Activated CD4-positive, alpha-beta T cell treated with anti-CD3 and anti-CD28 coated beads for 36 hours (primary cell): Measurements from ENCODE around the gene MAGEA11. TPM values are rescaled to one million over a fixed set of nuclear protein-coding genes. Genes with fewer than 3 reads are reported as not detected.
"Not testable (repeated sequence)": the region's sequence is repeated elsewhere in the genome, so short reads cannot be mapped to it uniquely, and the experiment has no call there.

Experiments used
- ATAC-seq: fragments of 200-7000 bp; cut with Tn5 transposase; one replicate; pipeline ENCODE4 v1.10.0; 2021; ENCODE audit warnings: mild to moderate bottlenecking, moderate library complexity
- CTCF ChIA-PET: fragments of 350-600 bp; sonication (Branson Sonifier 250); formaldehyde crosslinking; loops from one replicate; lab custom pipeline; 2021; ENCODE audit warnings: antibody characterized with exemption; lab: Charles Lee
- POLR2A ChIA-PET: fragments of 350-600 bp; sonication (Branson Sonifier 250); formaldehyde crosslinking; loops from one replicate; lab custom pipeline; 2021; ENCODE audit warnings: antibody characterized with exemption, inconsistent platforms; lab: Charles Lee
- DNase-seq: peaks from one replicate; pipeline ENCODE4 v3.0.0-alpha.2; 2020
- H3K27ac Mint-ChIP-seq: one replicate; pipeline ENCODE4 v1.8.0; 2021; ENCODE audit warnings: mixed read lengths
- H3K27me3 Mint-ChIP-seq: one replicate; pipeline ENCODE4 v1.8.0; 2021; ENCODE audit warnings: mixed read lengths
- H3K36me3 Mint-ChIP-seq: one replicate; pipeline ENCODE4 v1.8.0; 2021; ENCODE audit warnings: low read depth, mixed read lengths
- H3K4me1 Mint-ChIP-seq: one replicate; pipeline ENCODE4 v1.8.0; 2021; ENCODE audit warnings: mixed read lengths
- H3K4me3 Mint-ChIP-seq: one replicate; pipeline ENCODE4 v1.8.0; 2021; ENCODE audit warnings: mild to moderate bottlenecking, moderate library complexity, mixed read lengths
- H3K9me3 Mint-ChIP-seq: one replicate; pipeline ENCODE4 v1.8.0; 2021; ENCODE audit warnings: low read depth, mixed read lengths
- intact Hi-C, 2 experiments: fragments of 100-400 bp; cut with DNase I in 1 of 2; cut with micrococcal nuclease in 1 of 2; formaldehyde crosslinking; loops; one replicate each; pipeline versions ENCODE4 v1.14.2 to v1.15.1; 2022 to 2024; cut with DNase I, micrococcal nuclease
- total RNA-seq, 2 experiments: library from RNA; stranded (reverse); gene quantifications; one replicate each; pipeline ENCODE4 v1.2.3, GENCODE V29; 2021

MAGEA11 gene
- total RNA-seq, 2 experiments from 2014 or later: not detected

GRCh38 chrX:149760965-149761364 lies 49.1 kb downstream of the MAGEA11 start:
- intact Hi-C loops: loop anchor here in 1 of 2 experiments (10.0 kb wide), 1 partner anchor 46 kb away; the partner anchor contains the start of gene MAGEA11
- ChIA-PET CTCF (no interaction called here), POLR2A (no interaction called here)
- ATAC-seq (no peak), DNase-seq (no peak)
- no peaks in the 10 kb centered on the region for H3K36me3 Mint-ChIP-seq
- H3K27ac Mint-ChIP-seq: no peak overlapping the region
- H3K27me3 Mint-ChIP-seq: peaks cover 2% of the 10 kb centered on the region
- H3K4me1 Mint-ChIP-seq: no peaks in the 10 kb centered on the region
- H3K9me3 Mint-ChIP-seq: no peaks in the 10 kb centered on the region
- H3K4me3 Mint-ChIP-seq: no peak overlapping the region

DNA sequence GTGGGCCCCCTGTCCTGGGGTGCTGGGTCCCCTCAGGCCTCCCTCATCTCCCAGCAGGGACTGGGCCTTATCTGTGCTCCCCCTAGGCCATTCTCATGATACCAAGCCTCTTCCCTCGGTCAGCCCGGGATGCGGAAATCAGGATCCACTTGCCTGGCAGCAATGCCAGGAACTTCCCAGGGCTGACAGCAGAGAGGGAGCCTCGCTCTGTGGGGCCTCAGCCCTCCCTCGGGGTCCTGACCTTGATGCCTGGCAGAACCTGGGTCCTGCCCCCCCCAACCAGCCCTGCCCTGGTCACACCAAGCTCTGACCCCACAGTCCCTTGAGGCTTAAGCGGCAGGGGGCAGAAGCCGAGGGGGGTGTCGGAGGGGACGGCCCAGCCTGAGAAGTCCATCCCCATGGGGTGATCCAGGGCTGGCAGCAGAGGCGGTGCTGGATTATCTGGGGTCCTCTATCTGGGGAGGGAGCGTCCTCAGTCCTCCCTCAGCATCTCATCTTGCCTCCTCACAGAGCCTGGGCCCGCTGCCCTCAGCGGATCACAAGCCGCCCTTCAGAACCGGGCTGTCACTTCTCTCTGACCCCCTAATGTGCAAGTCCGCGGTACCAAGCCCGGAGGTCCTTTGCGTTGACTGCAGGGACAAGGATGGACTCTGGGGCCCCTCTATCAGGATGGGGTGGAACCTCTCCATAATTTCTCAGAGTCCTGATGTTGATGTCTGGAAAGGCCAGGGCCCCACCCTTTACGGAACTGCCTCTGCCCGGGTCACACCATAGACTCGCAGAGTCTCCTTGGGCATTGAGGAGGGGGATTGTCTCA lies 50.2 kb downstream of the MAGEA11 start:
- CTCF ChIA-PET, H3K27me3 Mint-ChIP-seq, DNase-seq: not testable (repeated sequence)

DNA sequence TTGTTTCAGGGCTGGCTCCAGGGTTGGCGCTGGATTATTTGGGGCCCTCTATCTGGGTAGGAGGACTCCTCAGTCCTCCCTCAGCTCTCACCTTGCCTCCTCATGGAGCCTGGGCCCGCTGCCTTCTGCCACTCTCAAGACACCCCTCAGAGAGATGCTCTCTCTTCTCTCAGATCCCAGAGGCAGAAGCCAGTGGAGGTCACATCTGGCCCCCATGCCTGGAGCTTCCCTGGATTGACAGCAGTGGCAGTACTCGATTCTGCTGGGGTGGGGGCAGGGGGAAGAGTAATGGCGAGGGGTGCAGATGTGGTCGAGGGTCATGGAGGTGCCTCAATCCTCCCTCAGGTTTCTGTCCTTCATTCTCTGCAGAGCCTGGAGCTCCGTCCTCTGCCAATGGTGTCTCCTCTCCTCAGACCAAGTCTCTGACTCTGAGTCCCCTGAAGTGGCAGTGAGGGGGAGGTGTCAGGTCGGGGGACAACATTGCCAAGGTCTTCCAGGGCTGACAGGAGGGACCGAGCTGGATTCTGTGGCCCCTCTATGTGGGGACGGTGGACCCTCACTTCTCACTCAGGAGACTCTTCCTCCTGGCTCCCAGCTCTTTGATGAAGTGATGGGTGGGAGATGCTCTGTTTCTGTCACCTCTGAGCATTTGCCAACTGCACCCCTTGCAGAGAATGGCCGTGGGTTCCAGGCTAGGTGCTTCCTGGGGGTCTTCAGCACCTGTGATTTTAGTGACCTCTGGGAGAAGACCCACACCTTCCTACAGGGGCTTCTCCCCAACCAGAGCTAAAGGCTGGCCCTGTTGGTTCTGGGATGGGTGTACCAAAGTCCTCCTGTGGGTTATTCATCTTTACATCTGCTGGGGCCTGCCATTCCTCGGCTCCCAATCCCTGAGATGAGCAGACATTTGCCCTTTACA lies 51.1 kb downstream of the MAGEA11 start:
- POLR2A ChIA-PET: no interaction called here
- no peaks in the 10 kb centered on the region for H3K4me1 Mint-ChIP-seq
- H3K9me3 Mint-ChIP-seq: no peaks in the 10 kb centered on the region
- H3K27ac Mint-ChIP-seq: no peak overlapping the region
- intact Hi-C loops: loop anchor here in 1 of 2 experiments (10.0 kb wide), 1 partner anchor 48 kb away; the partner anchor contains the start of gene MAGEA11
- no peak for DNase-seq
- CTCF ChIA-PET: no interaction called here
- H3K4me3 Mint-ChIP-seq: no peak overlapping the region
- H3K27me3 Mint-ChIP-seq: no peaks in the 10 kb centered on the region
- no peak for ATAC-seq
- peaks cover 2% of the 10 kb centered on the region for H3K36me3 Mint-ChIP-seq

More for the DNA sequence above, 50.2 kb downstream of the MAGEA11 start:
- POLR2A ChIA-PET, H3K36me3 Mint-ChIP-seq, H3K4me1 Mint-ChIP-seq, H3K9me3 Mint-ChIP-seq, H3K27ac Mint-ChIP-seq, H3K4me3 Mint-ChIP-seq, ATAC-seq: not testable (repeated sequence)
- intact Hi-C loops: loop anchor here in 1 of 2 experiments (10.0 kb wide), 1 partner anchor 47 kb away; the partner anchor contains the start of gene MAGEA11

Other genes starting within 250 kb of the MAGEA11 start
- 10 to 100 TPM; 52.6 to 64.3 TPM for gene IDS, start 206.8 kb upstream of the MAGEA11 start, total RNA-seq
- gene EOLA1, start 171.0 kb upstream of the MAGEA11 start, total RNA-seq: 10 to 100 TPM; 29.4 to 37.4 TPM
- gene HSFX3, start 162.1 kb upstream of the MAGEA11 start, total RNA-seq: not detected
- gene MAGEA9B, start 124.6 kb upstream of the MAGEA11 start, total RNA-seq: not detected
- not detected for gene HSFX2, start 116.7 kb upstream of the MAGEA11 start, total RNA-seq
- gene TMEM185A, start 80.3 kb upstream of the MAGEA11 start, total RNA-seq: 10 to 100 TPM; 10.2 to 14.4 TPM
- gene HSFX1, start 62.0 kb downstream of the MAGEA11 start, total RNA-seq: under 1 TPM; 0.25 to 0.47 TPM
- not detected for gene MAGEA9, start 69.9 kb downstream of the MAGEA11 start, total RNA-seq
- not detected for gene MAGEA8, start 169.1 kb downstream of the MAGEA11 start, total RNA-seq
- not detected for gene HSFX4, start 217.5 kb downstream of the MAGEA11 start, total RNA-seq
- gene EOLA2, start 226.4 kb downstream of the MAGEA11 start, total RNA-seq: 10 to 100 TPM; 11.5 to 27.7 TPM